Loucy (cell line): ENCODE results near the gene MYO3B.

Source experiments
- H2AFZ ChIP-seq: fragments of 200-600 bp; sonication (generic); 2 replicates; pipeline ENCODE4 v1.6.0; 2016; ENCODE audit warnings: antibody characterized with exemption, mild to moderate bottlenecking, low read length, moderate library complexity
- H3F3A ChIP-seq: fragments of 200-600 bp; 2 replicates; pipeline ENCODE4 v1.6.0; 2016; ENCODE audit warnings: antibody characterized with exemption, low read depth, mild to moderate bottlenecking
- H3K27me3 ChIP-seq: fragments of 200-600 bp; sonication (generic); 2 replicates; pipeline ENCODE4 v1.6.1; 2014; ENCODE audit warnings: low read length, mild to moderate bottlenecking; ENCODE audit not compliant: insufficient read depth, poor library complexity, severe bottlenecking
- H3K36me3 ChIP-seq: fragments of 200-600 bp; sonication (generic); 2 replicates; pipeline ENCODE4 v1.6.1; 2016; ENCODE audit warnings: low read length; ENCODE audit not compliant: insufficient read depth
- H3K4me1 ChIP-seq: fragments of 200-600 bp; sonication (generic); 2 replicates; pipeline ENCODE4 v1.5.1; 2014; ENCODE audit warnings: low read length, mild to moderate bottlenecking; ENCODE audit not compliant: insufficient read depth, poor library complexity, severe bottlenecking
- H3K4me2 ChIP-seq: fragments of 200-600 bp; sonication (generic); 2 replicates; pipeline ENCODE4 v1.6.0; 2014; ENCODE audit warnings: antibody characterized with exemption, low read length, low read depth, mild to moderate bottlenecking; ENCODE audit not compliant: poor library complexity, severe bottlenecking
- H3K4me3 ChIP-seq: fragments of 200-600 bp; sonication (generic); 2 replicates; pipeline ENCODE4 v1.5.1; 2014; ENCODE audit warnings: low read length, mild to moderate bottlenecking, mixed read lengths; ENCODE audit not compliant: poor library complexity, severe bottlenecking
- H3K79me2 ChIP-seq: fragments of 200-600 bp; sonication (generic); 2 replicates; pipeline ENCODE4 v1.6.1; 2014; ENCODE audit warnings: low read length; ENCODE audit not compliant: insufficient read depth
- H3K9ac ChIP-seq: fragments of 200-600 bp; sonication (generic); 2 replicates; pipeline ENCODE4 v1.6.0; 2014; ENCODE audit warnings: mild to moderate bottlenecking, low read depth, low read length, moderate library complexity; ENCODE audit not compliant: poor library complexity, severe bottlenecking
- H3K9me2 ChIP-seq: fragments of 200-600 bp; sonication (generic); replicated peaks from 2 replicates; pipeline ENCODE4 v1.6.1; 2016; ENCODE audit warnings: low read depth, low read length, mixed read lengths
- H3K9me3 ChIP-seq: fragments of 200-600 bp; sonication (generic); 2 replicates; pipeline ENCODE4 v1.6.1; 2014; ENCODE audit warnings: mild to moderate bottlenecking, antibody characterized with exemption, low read length, low read depth; ENCODE audit not compliant: insufficient read depth
- H4K20me1 ChIP-seq: fragments of 200-600 bp; sonication (generic); 2 replicates; pipeline ENCODE4 v1.6.0; 2014; ENCODE audit warnings: antibody characterized with exemption, low read length, mild to moderate bottlenecking; ENCODE audit not compliant: insufficient read depth, poor library complexity, severe bottlenecking
- CTCF ChIP-seq: fragments of 200-600 bp; sonication (generic); conservative IDR thresholded peaks from 2 replicates; pipeline ENCODE4 v1.5.1; 2014; ENCODE audit warnings: mild to moderate bottlenecking, antibody characterized with exemption, low read length
- EZH2phosphoT487 ChIP-seq: fragments of 200-600 bp; IDR thresholded peaks from 2 replicates; pipeline ENCODE4 v1.6.1; 2018; ENCODE audit warnings: antibody characterized with exemption, mild to moderate bottlenecking, moderate library complexity, borderline replicate concordance

The MYO3B gene

DNA sequence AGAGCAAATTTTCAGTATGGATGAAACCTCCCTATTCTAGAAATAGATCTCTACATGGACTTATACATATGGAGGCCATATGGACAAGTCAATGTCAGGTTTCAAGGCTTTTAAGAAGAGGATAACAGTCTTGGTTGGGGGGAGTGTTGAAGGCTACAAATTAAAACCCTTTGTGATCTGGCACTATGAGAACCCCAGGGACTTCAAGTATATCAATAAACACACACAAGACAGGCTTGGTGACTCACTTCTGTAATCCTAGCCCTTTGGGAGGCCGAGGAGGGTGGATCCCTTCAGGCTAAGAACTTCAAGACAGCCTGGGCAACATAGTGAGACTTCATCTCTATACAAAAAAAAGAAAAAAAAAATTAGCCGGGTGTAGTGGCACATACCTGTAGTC, 410.0 kb downstream of the MYO3B start:
- Histone ChIP-seq H3K36me3 (no peaks in the 10 kb centered on the region), H4K20me1 (no peaks in the 10 kb centered on the region), H3K9me2 (no peaks in the 10 kb centered on the region), H3K9me3 (no peaks in the 10 kb centered on the region), H3K79me2 (no peaks in the 10 kb centered on the region), H3K4me2 (no peak overlapping the region), H3K4me3 (no peak overlapping the region), H3K9ac (no peak overlapping the region), H3F3A (no peaks in the 10 kb centered on the region), H2AFZ (no peak overlapping the region), H3K4me1 (no peaks in the 10 kb centered on the region), H3K27me3 (no peaks in the 10 kb centered on the region)
- TF ChIP-seq CTCF (no peak), EZH2phosphoT487 (no peak)

DNA sequence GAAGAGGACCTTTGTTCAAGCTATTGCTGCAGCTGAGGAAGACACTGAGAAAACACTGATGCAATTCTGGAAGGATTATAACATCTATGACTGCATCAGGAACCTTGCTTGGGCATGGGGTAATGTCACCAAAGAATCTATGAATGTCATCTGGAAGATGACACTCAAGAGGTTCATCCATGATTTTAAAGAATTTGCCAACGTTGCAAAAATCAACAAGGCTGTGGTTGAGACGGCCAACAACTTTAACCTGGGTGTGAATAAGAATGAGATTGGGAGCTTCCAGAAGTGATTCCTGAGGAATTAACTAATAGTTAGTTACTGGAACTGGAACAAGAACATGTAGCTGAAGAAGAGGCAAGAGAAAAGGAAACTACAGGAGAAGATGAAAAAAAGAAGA, 410.8 kb downstream of the MYO3B start:
- TF ChIP-seq CTCF (no peak), EZH2phosphoT487 (no peak)
- Histone ChIP-seq H3K27me3 (no peaks in the 10 kb centered on the region), H3K4me1 (no peaks in the 10 kb centered on the region), H3K4me2 (no peak overlapping the region), H4K20me1 (no peaks in the 10 kb centered on the region), H3K4me3 (no peak overlapping the region), H3F3A (no peaks in the 10 kb centered on the region), H2AFZ (no peak overlapping the region), H3K9me3 (no peaks in the 10 kb centered on the region), H3K9me2 (no peaks in the 10 kb centered on the region), H3K79me2 (no peaks in the 10 kb centered on the region), H3K36me3 (no peaks in the 10 kb centered on the region), H3K9ac (no peak overlapping the region)

- Histone ChIP-seq H3K9me2 (no peaks in the 10 kb centered on the region), H3K4me2 (no peak overlapping the region), H3K4me3 (no peak overlapping the region), H3K9ac (no peak overlapping the region), H3K79me2 (no peaks in the 10 kb centered on the region), H4K20me1 (no peaks in the 10 kb centered on the region), H3K36me3 (no peaks in the 10 kb centered on the region), H3K9me3 (no peaks in the 10 kb centered on the region), H2AFZ (no peak overlapping the region), H3F3A (no peaks in the 10 kb centered on the region), H3K4me1 (no peaks in the 10 kb centered on the region), H3K27me3 (no peaks in the 10 kb centered on the region)
- TF ChIP-seq EZH2phosphoT487 (no peak), CTCF (no peak)
Measured at GRCh38 chr2:170596576-170596975, 418.6 kb downstream of the MYO3B start.
